Stomach (tissue), 9 donors: ENCODE measurements around the gene KLK2. TPM values are rescaled to one million over a fixed set of nuclear protein-coding genes. Genes with fewer than 3 reads are reported as not detected.

ENCODE experiments used
- DNase-seq, 2 donors: peaks; one replicate each; pipeline versions ENCODE4 v3.0.0 to v3.0.0-alpha.2; 2013 to 2019
- H3K27ac ChIP-seq, 5 donors: fragments of 200-600 bp in 4 of 5; sonication (generic) in 4 of 5; one replicate each; pipeline ENCODE4 v1.5.1; 2013 to 2019; ENCODE audit warnings: mild to moderate bottlenecking in 1 of 5, moderate library complexity in 1 of 5
- H3K27me3 ChIP-seq, 3 donors: fragments of 200-600 bp; sonication (generic); one replicate each; pipeline ENCODE4 v1.5.1; 2017 to 2019; ENCODE audit warnings: mixed run types in 1 of 3
- H3K36me3 ChIP-seq, 4 donors: fragments of 200-600 bp; sonication (generic); 1 replicate in 3 of 4; 2 replicates in 1 of 4; pipeline ENCODE4 v1.5.1; 2016 to 2019
- H3K4me1 ChIP-seq, 4 donors: fragments of 200-600 bp; sonication (generic); one replicate each; pipeline ENCODE4 v1.5.1; 2016 to 2019
- H3K4me3 ChIP-seq, 4 donors: fragments of 200-600 bp; sonication (generic) in 3 of 4; one replicate each; pipeline ENCODE4 v1.5.1; 2016 to 2019; ENCODE audit warnings: mild to moderate bottlenecking in 1 of 4
- H3K9me3 ChIP-seq, 4 donors: fragments of 200-600 bp; sonication (generic); one replicate each; pipeline ENCODE4 v1.5.1; 2016 to 2019
- EP300 ChIP-seq: sonication (generic); formaldehyde crosslinking; IDR thresholded peaks from one replicate; pipeline ENCODE4 v1.6.1; 2017; ENCODE audit warnings: antibody characterized with exemption
- POLR2A ChIP-seq, 4 donors: fragments of 450-650 bp; IDR thresholded peaks; one replicate each; pipeline ENCODE4 v1.6.1; 2016; ENCODE audit warnings: antibody characterized with exemption in 4 of 4, control low read depth in 2 of 4, mild to moderate bottlenecking in 1 of 4, moderate library complexity in 1 of 4
- POLR2AphosphoS5 ChIP-seq, 3 donors: sonication (generic); formaldehyde crosslinking; IDR thresholded peaks; one replicate each; pipeline ENCODE4 v1.6.1; 2016; ENCODE audit warnings: antibody characterized with exemption in 3 of 3
- WGBS, 5 donors: extraction: QIAGEN DNeasy Blood & Tissue Kit in 3 of 5; methylation state at CpG; one replicate each; pipeline versions ENCODE4 v1.1.5 to v1.1.7; 2013 to 2018; 5-methylcytosine and 5-hydroxymethylcytosine counted together
- intact Hi-C: fragments of 100-400 bp; cut with DNase I; formaldehyde crosslinking; loops from one replicate; pipeline ENCODE4 v1.15.1; 2023; ENCODE audit warnings: low total_unique reads
- polyA plus RNA-seq, 3 donors: library from polyadenylated mRNA; stranded (reverse); fragments of 200-250 nt; gene quantifications; one replicate each; pipeline ENCODE4 v1.2.3, GENCODE V29; 2013
- total RNA-seq, 5 donors: library from RNA; depleted of rRNA; stranded (reverse); fragments of >200 nt; gene quantifications; one replicate each; pipeline versions ENCODE4 v1.1.0 to v1.2.3, GENCODE V29; 2014 to 2016
- TF ChIP-seq, protein P1 (sequence below), 7 experiments: fragments of 450-650 bp in 4 of 7; fragments of 200-600 bp in 3 of 7; sonication (generic) in 3 of 7; IDR thresholded peaks; one replicate each; pipeline ENCODE4 v1.5.1; 2016 to 2019; ENCODE audit warnings: antibody characterized with exemption in 7 of 7, control low read depth in 2 of 7, mild to moderate bottlenecking in 1 of 7
- donor health status: healthy with polysubstance abuse.
- donor health status: Bipolar disorder and iron deficiency.
- donor health status: healthy.

Gene KLK2
- total and polyA plus RNA-seq, 8 donors = 94.6 TPM; not detected in 7

DNA sequence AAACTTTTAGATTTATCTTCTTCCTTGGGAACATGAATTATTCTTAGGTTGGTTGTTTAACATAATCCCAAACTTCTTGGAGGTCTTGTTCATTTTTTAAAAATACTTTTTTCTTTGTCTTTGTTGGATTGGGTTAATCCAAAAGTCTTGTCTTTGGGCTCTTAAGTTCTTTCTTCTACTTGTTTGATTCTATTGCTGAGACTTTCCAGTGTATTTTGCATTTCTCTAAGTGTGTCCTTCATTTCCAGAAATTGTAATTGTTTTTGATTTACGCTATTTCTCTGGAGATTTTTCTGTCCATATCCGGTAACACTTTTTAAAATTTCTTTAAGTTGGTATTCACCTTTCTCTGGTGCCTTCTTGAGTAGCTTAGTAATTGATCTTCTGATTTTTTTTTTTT lies 30.0 kb upstream of the KLK2 start:
- H3K4me3 ChIP-seq = no peak overlapping the region
- no peak overlapping the region for H3K27ac ChIP-seq
- H3K9me3 ChIP-seq = peaks cover 0 to 26% (median 21%) of the 10 kb centered on the region in 4 donors
- no peak for TF ChIP-seq EP300
- no peak for TF ChIP-seq POLR2A (IDR thresholded peaks at IDR 0.05)
- no peak for TF ChIP-seq POLR2AphosphoS5 (IDR thresholded peaks at IDR 0.05)
- TF ChIP-seq, protein P1, sequence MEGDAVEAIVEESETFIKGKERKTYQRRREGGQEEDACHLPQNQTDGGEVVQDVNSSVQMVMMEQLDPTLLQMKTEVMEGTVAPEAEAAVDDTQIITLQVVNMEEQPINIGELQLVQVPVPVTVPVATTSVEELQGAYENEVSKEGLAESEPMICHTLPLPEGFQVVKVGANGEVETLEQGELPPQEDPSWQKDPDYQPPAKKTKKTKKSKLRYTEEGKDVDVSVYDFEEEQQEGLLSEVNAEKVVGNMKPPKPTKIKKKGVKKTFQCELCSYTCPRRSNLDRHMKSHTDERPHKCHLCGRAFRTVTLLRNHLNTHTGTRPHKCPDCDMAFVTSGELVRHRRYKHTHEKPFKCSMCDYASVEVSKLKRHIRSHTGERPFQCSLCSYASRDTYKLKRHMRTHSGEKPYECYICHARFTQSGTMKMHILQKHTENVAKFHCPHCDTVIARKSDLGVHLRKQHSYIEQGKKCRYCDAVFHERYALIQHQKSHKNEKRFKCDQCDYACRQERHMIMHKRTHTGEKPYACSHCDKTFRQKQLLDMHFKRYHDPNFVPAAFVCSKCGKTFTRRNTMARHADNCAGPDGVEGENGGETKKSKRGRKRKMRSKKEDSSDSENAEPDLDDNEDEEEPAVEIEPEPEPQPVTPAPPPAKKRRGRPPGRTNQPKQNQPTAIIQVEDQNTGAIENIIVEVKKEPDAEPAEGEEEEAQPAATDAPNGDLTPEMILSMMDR (IDR thresholded peaks at IDR 0.05) = no peak
- H3K4me1 ChIP-seq = no peaks in the 10 kb centered on the region
- peaks cover 0 to 33% (median 0%) of the 10 kb centered on the region in 3 donors for H3K27me3 ChIP-seq
- no peaks in the 10 kb centered on the region for H3K36me3 ChIP-seq
- intact Hi-C loops = no loop called here
- no peak for DNase-seq
- WGBS, 5 donors = 91 to 97% (median 96%) methylated on average over 2 of the region's 2 CpGs

DNA sequence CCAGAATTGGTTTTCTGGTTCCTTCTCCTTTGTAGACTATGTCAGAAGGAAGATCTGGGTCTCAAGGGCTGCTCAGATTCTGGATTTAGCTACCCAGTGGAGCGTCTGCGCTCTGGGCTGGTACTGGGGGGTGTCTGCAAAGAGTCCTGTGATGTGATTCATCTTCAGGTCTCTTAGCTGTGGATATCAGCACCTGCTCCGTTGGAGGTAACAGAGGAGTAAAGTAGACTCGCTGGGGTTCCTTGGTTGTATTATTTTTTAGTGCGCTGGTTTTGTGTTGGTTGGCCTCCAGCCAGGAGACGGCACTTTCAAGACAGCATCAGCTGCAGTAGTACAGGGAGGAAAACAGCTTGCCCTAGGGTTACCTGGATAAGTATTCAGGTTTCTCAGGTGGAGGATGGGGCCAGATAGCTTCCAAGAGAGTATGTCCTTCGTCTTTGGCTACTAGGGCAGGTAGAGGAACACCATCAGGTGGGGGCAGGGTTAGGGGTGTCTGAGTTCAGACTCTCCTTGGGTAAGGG lies 29.5 kb upstream of the KLK2 start:
- Histone ChIP-seq H3K9me3 (peaks cover 0 to 26% (median 21%) of the 10 kb centered on the region in 4 donors), H3K4me1 (no peaks in the 10 kb centered on the region), H3K27me3 (peaks cover 0 to 33% (median 0%) of the 10 kb centered on the region in 3 donors), H3K36me3 (no peaks in the 10 kb centered on the region), H3K27ac (no peak overlapping the region), H3K4me3 (no peak overlapping the region)
- no peak for TF ChIP-seq POLR2A (IDR thresholded peaks at IDR 0.05)
- no peak for TF ChIP-seq POLR2AphosphoS5 (IDR thresholded peaks at IDR 0.05)
- no peak for TF ChIP-seq EP300
- TF ChIP-seq, protein P1 (IDR thresholded peaks at IDR 0.05) = no peak
- 71 to 79% (median 74%) methylated on average over 7 of the region's 7 CpGs for WGBS, 5 donors
- intact Hi-C loops = no loop called here
- DNase-seq = no peak

DNA sequence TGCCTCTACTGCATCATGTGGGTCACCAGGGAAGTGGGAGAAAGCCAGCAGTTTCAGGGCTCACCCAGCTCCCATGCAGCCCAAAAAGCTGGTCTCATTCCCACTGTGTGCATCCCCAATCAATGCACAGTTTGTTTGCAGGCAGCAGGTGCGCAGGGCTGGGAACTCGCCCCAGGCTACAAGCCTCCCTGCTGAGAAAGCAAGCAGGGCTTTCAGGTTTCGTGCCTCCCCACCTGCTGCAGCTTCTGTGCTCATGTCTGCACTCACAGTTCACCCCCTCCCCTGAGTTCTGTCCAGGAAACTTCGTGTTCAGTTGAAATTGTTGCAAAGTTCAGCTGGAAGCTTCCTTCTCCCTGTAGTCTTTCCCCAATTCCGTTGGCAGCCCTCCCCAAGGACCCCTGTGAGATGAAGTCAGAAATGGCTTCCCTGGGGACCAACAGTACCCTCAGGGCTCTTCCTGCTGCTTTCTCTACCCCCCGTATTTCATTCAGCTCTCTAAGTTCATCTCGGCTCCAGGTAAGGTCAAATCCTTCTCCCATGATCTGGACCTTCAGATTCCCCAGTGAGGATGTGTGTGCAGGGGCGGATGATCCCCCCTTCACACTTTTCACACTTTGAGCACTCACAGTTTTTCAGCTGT lies 28.8 kb upstream of the KLK2 start:
- no peaks in the 10 kb centered on the region for H3K4me1 ChIP-seq
- TF ChIP-seq POLR2A (IDR thresholded peaks at IDR 0.05) (no peak), EP300 (no peak), POLR2AphosphoS5 (IDR thresholded peaks at IDR 0.05) (no peak)
- TF ChIP-seq, protein P1 (IDR thresholded peaks at IDR 0.05) = no peak
- intact Hi-C loops = no loop called here
- peaks cover 0 to 26% (median 21%) of the 10 kb centered on the region in 4 donors for H3K9me3 ChIP-seq
- DNase-seq = no peak
- no peaks in the 10 kb centered on the region for H3K36me3 ChIP-seq
- H3K27ac ChIP-seq = no peak overlapping the region
- WGBS, 5 donors = 56 to 64% (median 59%) methylated on average over 8 of the region's 8 CpGs
- H3K27me3 ChIP-seq = peaks cover 0 to 32% (median 5%) of the 10 kb centered on the region in 3 donors
- H3K4me3 ChIP-seq = no peak overlapping the region

DNA sequence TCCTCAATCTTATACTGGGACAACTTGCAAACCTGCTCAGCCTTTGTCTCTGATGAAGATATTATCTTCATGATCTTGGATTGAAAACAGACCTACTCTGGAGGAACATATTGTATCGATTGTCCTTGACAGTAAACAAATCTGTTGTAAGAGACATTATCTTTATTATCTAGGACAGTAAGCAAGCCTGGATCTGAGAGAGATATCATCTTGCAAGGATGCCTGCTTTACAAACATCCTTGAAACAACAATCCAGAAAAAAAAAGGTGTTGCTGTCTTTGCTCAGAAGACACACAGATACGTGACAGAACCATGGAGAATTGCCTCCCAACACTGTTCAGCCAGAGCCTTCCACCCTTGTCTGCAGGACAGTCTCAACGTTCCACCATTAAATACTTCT lies 22.5 kb upstream of the KLK2 start:
- no peak for TF ChIP-seq EP300
- TF ChIP-seq, protein P1 (IDR thresholded peaks at IDR 0.05) = no peak
- TF ChIP-seq POLR2AphosphoS5 (IDR thresholded peaks at IDR 0.05) = no peak
- TF ChIP-seq POLR2A (IDR thresholded peaks at IDR 0.05) = no peak
- no peaks in the 10 kb centered on the region for H3K9me3 ChIP-seq
- no peak overlapping the region for H3K27ac ChIP-seq
- intact Hi-C loops = no loop called here
- H3K36me3 ChIP-seq = no peaks in the 10 kb centered on the region
- no peaks in the 10 kb centered on the region for H3K4me1 ChIP-seq
- no peak for DNase-seq
- peaks cover 0 to 65% (median 15%) of the 10 kb centered on the region in 3 donors for H3K27me3 ChIP-seq
- H3K4me3 ChIP-seq = no peak overlapping the region
- WGBS, 5 donors = 34 to 50% (median 46%) methylated on average over 3 of the region's 3 CpGs
